Keratinocyte (primary cell): ENCODE results near the gene NAP1L4. TPM values are rescaled to one million over a fixed set of nuclear protein-coding genes. Genes with fewer than 3 reads are reported as not detected.
A peak's percentile ranks its signal among the peaks of the same experiment; 100 is the strongest.

Experiments used
- DNase-seq: peaks from one replicate; pipeline ENCODE4 v3.0.0-alpha.2; 2011; ENCODE audit warnings: low read depth, missing footprints, low spot score
- FAIRE-seq: peaks from 2 replicates; lab custom pipeline; 2011; peaks lifted over from hg19 to GRCh38; lab: Jason Lieb, UNC
- H2AFZ ChIP-seq: 2 replicates; pipeline ENCODE4 v1.6.0; 2012; ENCODE audit warnings: low read length, control low read depth, inconsistent platforms; ENCODE audit not compliant: control insufficient read depth
- H3K27ac ChIP-seq: 2 replicates; pipeline ENCODE4 v1.5.1; 2011; ENCODE audit warnings: low read length; ENCODE audit not compliant: control insufficient read depth, insufficient read depth
- H3K27me3 ChIP-seq: 3 replicates; pipeline ENCODE4 v1.6.0; 2011; ENCODE audit warnings: low read length; ENCODE audit not compliant: control insufficient read depth, insufficient read depth; ENCODE audit errors: extremely low read depth
- H3K36me3 ChIP-seq, 2 experiments: 2 replicates in 1 of 2; 3 replicates in 1 of 2; pipeline ENCODE4 v1.5.1; 2011; ENCODE audit warnings: low read length in 2 of 2, mild to moderate bottlenecking in 1 of 2; ENCODE audit not compliant: control insufficient read depth in 2 of 2, insufficient read depth in 2 of 2; ENCODE audit errors: extremely low read depth in 1 of 2
- H3K4me1 ChIP-seq: 3 replicates; pipeline ENCODE4 v1.5.1; 2011; ENCODE audit warnings: low read length; ENCODE audit not compliant: control insufficient read depth, insufficient read depth; ENCODE audit errors: extremely low read depth
- H3K4me2 ChIP-seq: 3 replicates; pipeline ENCODE4 v1.6.0; 2011; ENCODE audit warnings: low read depth, low read length; ENCODE audit not compliant: control insufficient read depth, insufficient read depth; ENCODE audit errors: extremely low read depth
- H3K4me3 ChIP-seq, 3 experiments: fragments of 200-600 bp in 1 of 3; sonication (generic) in 1 of 3; 2 replicates in 2 of 3; 3 replicates in 1 of 3; pipeline ENCODE4 v1.5.1; 2011 to 2016; ENCODE audit warnings: low read length in 3 of 3, mild to moderate bottlenecking in 3 of 3, control low read depth in 2 of 3, inconsistent platforms in 1 of 3, low read depth in 1 of 3, mixed read lengths in 1 of 3, mixed run types in 1 of 3, moderate library complexity in 1 of 3; ENCODE audit not compliant: control insufficient read depth in 2 of 3, insufficient read depth in 2 of 3; ENCODE audit errors: extremely low read depth in 1 of 3
- H3K79me2 ChIP-seq: 2 replicates; pipeline ENCODE4 v1.6.0; 2012; ENCODE audit warnings: low read length; ENCODE audit not compliant: control insufficient read depth, insufficient read depth
- H3K9ac ChIP-seq: 3 replicates; pipeline ENCODE4 v1.6.0; 2011; ENCODE audit warnings: low read length; ENCODE audit not compliant: control insufficient read depth, insufficient read depth; ENCODE audit errors: extremely low read depth
- H3K9me1 ChIP-seq: 3 replicates; pipeline ENCODE4 v1.6.0; 2011; ENCODE audit warnings: low read length; ENCODE audit not compliant: control insufficient read depth, insufficient read depth; ENCODE audit errors: extremely low read depth
- H3K9me3 ChIP-seq: 2 replicates; pipeline ENCODE4 v1.5.1; 2012; ENCODE audit warnings: low read depth, low read length; ENCODE audit not compliant: control insufficient read depth
- H4K20me1 ChIP-seq: 3 replicates; pipeline ENCODE4 v1.6.0; 2011; ENCODE audit warnings: low read length; ENCODE audit not compliant: control insufficient read depth, insufficient read depth; ENCODE audit errors: extremely low read depth
- CTCF ChIP-seq, 3 experiments: IDR thresholded peaks in 1 of 3; conservative IDR thresholded peaks in 1 of 3; optimal IDR thresholded peaks in 1 of 3; 2 replicates in 2 of 3; 3 replicates in 1 of 3; pipeline versions ENCODE3 to v1.5.1; 2011; ENCODE audit warnings: low read length in 3 of 3, mild to moderate bottlenecking in 3 of 3, moderate library complexity in 2 of 3, control low read depth in 1 of 3, inconsistent platforms in 1 of 3; ENCODE audit not compliant: insufficient read depth in 2 of 3; ENCODE audit errors: extremely low read depth in 1 of 3
- EZH2 ChIP-seq: IDR thresholded peaks from one replicate; pipeline ENCODE4 v1.6.1; 2012; ENCODE audit warnings: inconsistent platforms, mild to moderate bottlenecking, low read length, moderate library complexity
- dilution Hi-C: fragments of 300-500 bp; cut with MboI; formaldehyde crosslinking; loops from one replicate; pipeline ENCODE4 v1.7.0; 2020; ENCODE audit warnings: low sequenced_read_pairs; ENCODE audit not compliant: extremely low pct_ligation_motif_present
- polyA plus RNA-seq, 5 experiments: library from polyadenylated mRNA; depleted of rRNA in 3 of 5; stranded (reverse) in 3 of 5; stranded (forward) in 1 of 5; unstranded in 1 of 5; fragments of >200 nt; gene quantifications; 1 replicate in 1 of 5; 2 replicates in 3 of 5; 3 replicates in 1 of 5; pipeline versions ENCODE4 v1.2.1 to v1.2.3, GENCODE V29; 2011 to 2012; ENCODE audit warnings: missing spikeins in 2 of 5, low read depth in 1 of 5, low replicate concordance in 1 of 5

The NAP1L4 gene
- polyA plus RNA-seq, 1 donor (not counting 4 experiments of a cell fraction or from before 2014, with no cell fraction given) = 136 TPM

DNA sequence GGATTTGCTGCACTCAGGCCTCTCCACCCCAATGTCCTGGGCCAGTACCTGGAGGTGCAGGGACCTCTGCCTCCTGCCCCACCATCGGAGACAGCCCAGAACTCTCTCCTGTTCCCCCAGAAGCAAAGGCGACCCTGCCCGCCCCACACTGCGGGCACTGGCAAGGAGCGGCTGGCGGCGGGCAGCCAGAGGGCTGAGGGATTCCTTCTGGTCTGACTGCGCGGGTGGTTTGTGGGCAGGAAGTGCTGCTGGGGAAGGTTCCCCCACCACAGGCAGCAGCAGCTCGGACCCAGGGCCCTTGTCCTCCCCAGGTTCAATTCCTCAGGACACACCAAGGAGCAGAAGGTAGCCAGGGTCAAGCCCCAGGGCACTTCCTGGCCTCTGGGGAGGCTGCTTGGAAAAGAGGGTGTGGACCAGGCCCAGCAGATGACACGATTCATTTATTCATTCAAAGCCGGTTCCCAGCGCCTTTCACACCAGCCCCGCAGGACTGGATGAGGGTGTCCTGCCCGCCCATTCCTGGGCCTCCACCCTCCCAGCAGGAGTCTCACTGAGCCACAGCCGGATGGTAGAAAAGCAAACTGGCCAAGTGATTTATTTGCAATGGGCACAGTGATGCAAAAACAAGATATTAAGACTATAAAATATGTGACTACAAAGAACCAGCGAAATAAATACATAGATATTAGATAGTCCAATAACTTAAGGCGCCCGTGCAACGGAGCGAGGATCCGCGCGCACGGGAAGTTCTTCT is 64.1 kb downstream of the NAP1L4 start:
- dilution Hi-C loops = no loop called here
- Histone ChIP-seq H3K27ac (peak overlapping the region; percentile 82), H3K36me3 (peaks cover 2 to 7% of the 10 kb centered on the region in 2 experiments), H4K20me1 (peaks cover 12% of the 10 kb centered on the region), H3K9me1 (peaks cover 3% of the 10 kb centered on the region), H3K4me3 (peak overlapping the region; percentile 82 to 97 (median 90)), H3K4me2 (peak overlapping the region; percentile 94), H3K79me2 (peaks cover 26% of the 10 kb centered on the region), H3K4me1 (peaks cover 36% of the 10 kb centered on the region), H3K9ac (peak overlapping the region; percentile 91), H2AFZ (no peak overlapping the region), H3K9me3 (no peaks in the 10 kb centered on the region), H3K27me3 (no peaks in the 10 kb centered on the region)
- no peak for TF ChIP-seq EZH2
- TF ChIP-seq CTCF (optimal IDR thresholded peaks at IDR 0.05 in 1 of 3, IDR thresholded peaks at IDR 0.05 in 1 of 3, conservative IDR thresholded peaks at IDR 0.05 in 1 of 3; ENCODE audit: extremely low read depth in 1 of 3, insufficient read depth in 2 of 3, low read length in 3 of 3) = no peak
- DNase-seq = no peak
- FAIRE-seq = no peak

DNA sequence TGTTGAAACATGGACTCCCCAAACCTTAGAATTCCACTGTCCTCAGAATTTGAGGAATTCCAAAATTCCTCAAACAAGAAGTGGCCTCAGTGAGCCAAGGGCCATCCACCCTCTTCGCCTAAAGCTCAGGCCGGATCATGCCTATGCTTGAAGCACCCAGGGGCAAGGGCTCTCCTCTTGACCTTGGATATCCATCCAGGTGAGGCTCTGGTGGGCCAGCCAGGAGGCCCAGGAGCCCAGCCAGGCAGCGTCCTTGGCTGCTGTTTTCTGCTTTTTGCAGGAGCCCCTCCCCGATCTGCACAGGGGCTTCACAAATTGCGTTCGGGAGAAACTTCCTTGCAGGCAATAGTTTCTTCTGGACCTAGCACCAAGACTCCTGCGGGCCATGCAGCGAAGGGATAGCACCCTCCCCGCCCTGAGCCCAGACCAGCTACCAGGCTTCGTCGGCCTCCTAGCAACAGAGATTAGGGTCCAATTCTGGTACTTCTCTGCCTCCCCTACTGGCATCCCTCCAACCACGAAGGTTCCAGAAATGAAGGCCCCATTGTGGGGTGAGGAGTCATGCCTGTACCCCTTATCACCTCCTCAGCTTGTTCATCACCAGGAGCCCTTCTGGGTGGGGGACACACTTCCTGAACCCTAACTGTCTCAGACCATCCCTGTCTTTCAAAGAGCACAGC is 64.9 kb downstream of the NAP1L4 start:
- H3K36me3 ChIP-seq = peaks cover 2 to 7% of the 10 kb centered on the region in 2 experiments
- H2AFZ ChIP-seq = no peak overlapping the region
- peak overlapping the region; percentile 82 to 97 (median 90) for H3K4me3 ChIP-seq
- H3K4me2 ChIP-seq = peak overlapping the region; percentile 94
- H3K27ac ChIP-seq = no peak overlapping the region
- H3K9me3 ChIP-seq = no peaks in the 10 kb centered on the region
- peaks cover 3% of the 10 kb centered on the region for H3K9me1 ChIP-seq
- peaks cover 12% of the 10 kb centered on the region for H4K20me1 ChIP-seq
- H3K79me2 ChIP-seq = peaks cover 26% of the 10 kb centered on the region
- FAIRE-seq (no peak), DNase-seq (no peak)
- no peak for TF ChIP-seq EZH2
- TF ChIP-seq CTCF (optimal IDR thresholded peaks at IDR 0.05 in 1 of 3, IDR thresholded peaks at IDR 0.05 in 1 of 3, conservative IDR thresholded peaks at IDR 0.05 in 1 of 3; ENCODE audit: extremely low read depth in 1 of 3, insufficient read depth in 2 of 3, low read length in 3 of 3) = no peak
- H3K9ac ChIP-seq = peak overlapping the region; percentile 91
- peaks cover 29% of the 10 kb centered on the region for H3K4me1 ChIP-seq
- dilution Hi-C loops = no loop called here
- no peaks in the 10 kb centered on the region for H3K27me3 ChIP-seq
